Measurements from ENCODE around the gene KCNK15. TPM values are rescaled to one million over a fixed set of nuclear protein-coding genes. Genes with fewer than 3 reads are reported as not detected.

The KCNK15 gene
- polyA plus RNA-seq, 3 donors = 0.03 TPM; not detected in 2

- Histone ChIP-seq H3K4me3 (replicated peaks in 1 of 3; ENCODE audit: low read depth in 2 of 3, low read length in 3 of 3) (no peak overlapping the region), H3K79me2 (ENCODE audit: insufficient read depth, low read length) (no peaks in the 10 kb centered on the region), H3K27me3 (ENCODE audit: control insufficient read depth in 2 of 2, insufficient read depth in 2 of 2, low read length in 2 of 2) (peaks cover 0 to 12% of the 10 kb centered on the region in 2 donors), H3K4me1 (ENCODE audit: control insufficient read depth in 1 of 2, insufficient read depth in 2 of 2, low read length in 2 of 2) (no peaks in the 10 kb centered on the region), H3K4me2 (replicated peaks; ENCODE audit: extremely low read depth, low read length, poor library complexity, severe bottlenecking) (no peak overlapping the region), H3K36me3 (replicated peaks in 1 of 2; ENCODE audit: control insufficient read depth in 1 of 2, insufficient read depth in 2 of 2, low read length in 2 of 2) (no peaks in the 10 kb centered on the region), H4K20me1 (ENCODE audit: insufficient read depth, low read length) (no peaks in the 10 kb centered on the region), H3K9me3 (replicated peaks in 1 of 2; ENCODE audit: control insufficient read depth in 1 of 2, insufficient read depth in 1 of 2, low read length in 2 of 2) (peaks cover 0 to 4% of the 10 kb centered on the region in 2 donors), H3K27ac (ENCODE audit: low read depth in 1 of 2, low read length in 2 of 2) (no peak overlapping the region), H3K9ac (ENCODE audit: insufficient read depth, low read length, poor library complexity, severe bottlenecking) (no peak overlapping the region), H2AFZ (ENCODE audit: insufficient read depth, low read depth, low read length, poor library complexity, severe bottlenecking) (no peak overlapping the region)
- WGBS (ENCODE audit: insufficient coverage) = 100% methylated on average over 1 of the region's 2 CpGs
- H3K36me3 Mint-ChIP-seq = no peaks in the 10 kb centered on the region
- DNase-seq = no peak
- H3K4me1 Mint-ChIP-seq = peaks cover 8% of the 10 kb centered on the region
- peaks cover 10 to 20% (median 11%) of the 10 kb centered on the region in 3 donors for H3K27me3 Mint-ChIP-seq (ENCODE audit: low read depth in 3 of 3)
- intact Hi-C loops (cut with micrococcal nuclease) = loop anchor here (10.0 kb wide), 1 partner anchor 525 kb away; the partner anchor contains the start of gene OSER1 (in 2 of the 2)
- TF ChIP-seq CTCF (IDR thresholded peaks at IDR 0.05) = no peak
- peaks cover 8 to 17% (median 13%) of the 10 kb centered on the region in 7 donors for H3K9me3 Mint-ChIP-seq
- H3K27ac Mint-ChIP-seq = no peak overlapping the region
- no peak overlapping the region for H3K4me3 Mint-ChIP-seq
These were observed 5.7 kb upstream of the KCNK15 start for GRCh38 chr20:44739942-44740341.

GRCh38 chr20:44742304-44743079 is 3.2 kb upstream of the KCNK15 start:
- H3K4me2 ChIP-seq (replicated peaks; ENCODE audit: extremely low read depth, low read length, poor library complexity, severe bottlenecking) = no peak overlapping the region
- no peak overlapping the region for H3K4me3 ChIP-seq (replicated peaks in 1 of 3; ENCODE audit: low read depth in 2 of 3, low read length in 3 of 3)
- DNase-seq = no peak
- H3K36me3 ChIP-seq (replicated peaks in 1 of 2; ENCODE audit: control insufficient read depth in 1 of 2, insufficient read depth in 2 of 2, low read length in 2 of 2) = no peaks in the 10 kb centered on the region
- H3K9me3 Mint-ChIP-seq = peaks cover 3 to 16% (median 12%) of the 10 kb centered on the region in 7 donors
- no peak overlapping the region for H3K9ac ChIP-seq (ENCODE audit: insufficient read depth, low read length, poor library complexity, severe bottlenecking)
- no peak for TF ChIP-seq CTCF (IDR thresholded peaks at IDR 0.05)
- H3K27ac ChIP-seq (ENCODE audit: low read depth in 1 of 2, low read length in 2 of 2) = no peak overlapping the region
- H4K20me1 ChIP-seq (ENCODE audit: insufficient read depth, low read length) = no peaks in the 10 kb centered on the region
- H3K27me3 Mint-ChIP-seq (ENCODE audit: low read depth in 3 of 3) = peaks cover 31 to 43% (median 33%) of the 10 kb centered on the region in 3 donors
- WGBS (ENCODE audit: insufficient coverage) = 79% methylated on average over 8 of the region's 14 CpGs
- H2AFZ ChIP-seq (ENCODE audit: insufficient read depth, low read depth, low read length, poor library complexity, severe bottlenecking) = no peak overlapping the region
- intact Hi-C loops (cut with micrococcal nuclease) = no loop called here
- H3K4me3 Mint-ChIP-seq = no peak overlapping the region
- H3K9me3 ChIP-seq (replicated peaks in 1 of 2; ENCODE audit: control insufficient read depth in 1 of 2, insufficient read depth in 1 of 2, low read length in 2 of 2) = peaks cover 4 to 9% of the 10 kb centered on the region in 2 donors
- H3K4me1 Mint-ChIP-seq = peaks cover 13% of the 10 kb centered on the region
- H3K36me3 Mint-ChIP-seq = peaks cover 4 to 8% of the 10 kb centered on the region in 2 donors
- H3K27ac Mint-ChIP-seq = peak overlapping the region in 1 of 7 donors; percentile 59
- no peaks in the 10 kb centered on the region for H3K79me2 ChIP-seq (ENCODE audit: insufficient read depth, low read length)
- H3K4me1 ChIP-seq (ENCODE audit: control insufficient read depth in 1 of 2, insufficient read depth in 2 of 2, low read length in 2 of 2) = peaks cover 6 to 11% of the 10 kb centered on the region in 2 donors
- peaks cover 15 to 34% of the 10 kb centered on the region in 2 donors for H3K27me3 ChIP-seq (ENCODE audit: control insufficient read depth in 2 of 2, insufficient read depth in 2 of 2, low read length in 2 of 2)
